ENCODE data around the gene CDH8.
"Not testable (repeated sequence)": the region's sequence is repeated elsewhere in the genome, so short reads cannot be mapped to it uniquely, and the experiment has no call there.

CDH8 gene

GRCh38 chr16:61834082-61834481 is 202.2 kb downstream of the CDH8 start:
- no peak for DNase-seq

GRCh38 chr16:61831351-61831917 is 204.8 kb downstream of the CDH8 start:
- no peak for DNase-seq

- DNase-seq = no peak
Observed at GRCh38 chr16:61829631-61830030, 206.6 kb downstream of the CDH8 start.

DNA sequence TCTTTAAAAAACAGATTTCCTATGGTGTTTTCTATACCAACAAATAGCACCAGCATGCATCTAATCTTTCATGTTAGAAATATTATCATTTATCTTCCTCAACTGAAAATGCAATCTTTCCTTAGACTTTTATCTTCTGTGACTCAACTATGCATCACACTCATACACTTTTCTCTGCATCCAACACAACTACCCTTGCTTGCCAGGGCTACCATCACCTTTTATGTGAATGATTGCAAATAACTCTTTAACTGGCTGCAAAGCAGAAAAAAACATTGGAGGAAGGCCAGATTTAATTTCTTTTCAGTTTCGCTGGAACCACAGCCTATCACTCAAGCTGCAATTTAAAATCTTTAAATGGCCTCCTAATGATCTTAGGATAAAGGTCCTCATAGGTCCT is 212.9 kb downstream of the CDH8 start:
- DNase-seq = no peak

GRCh38 chr16:61820820-61821219 is 215.4 kb downstream of the CDH8 start:
- DNase-seq = no peak

- no peak for DNase-seq
Observed at GRCh38 chr16:61820398-61820797, 215.8 kb downstream of the CDH8 start.

- DNase-seq = no peak
Observed at GRCh38 chr16:61818850-61819249, 217.4 kb downstream of the CDH8 start.

DNA sequence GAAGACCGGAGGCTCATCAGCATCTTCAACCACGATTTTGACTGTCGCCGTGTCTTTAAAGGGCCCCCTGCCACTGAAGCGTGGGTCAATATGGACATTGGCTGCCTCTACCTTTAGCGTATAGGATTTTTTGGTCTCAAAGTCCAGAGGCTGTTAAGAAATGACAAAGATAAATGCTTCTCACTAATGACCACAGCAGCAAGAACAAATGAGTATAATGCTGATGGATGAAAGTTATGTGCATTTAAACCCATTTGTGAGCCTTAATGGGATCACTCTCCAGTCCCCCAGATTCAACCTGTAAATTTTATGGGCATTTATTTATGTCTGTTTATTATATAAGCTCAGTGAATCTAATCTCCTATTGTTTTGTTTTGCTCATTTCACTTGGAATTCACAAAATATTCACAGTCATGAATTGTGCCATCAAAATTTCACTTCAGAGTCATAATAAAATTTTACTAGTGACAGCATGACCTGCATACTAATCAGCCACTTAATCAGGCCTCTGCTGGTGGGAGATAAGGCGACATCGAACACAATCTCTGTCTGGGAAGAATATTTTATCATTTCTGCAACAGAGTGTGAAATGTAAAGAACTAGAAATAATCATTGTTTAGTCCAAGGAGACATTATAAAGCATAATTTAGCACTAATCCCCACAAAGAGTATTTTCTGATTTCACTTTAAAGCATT is 218.5 kb downstream of the CDH8 start:
- DNase-seq = no peak

DNA sequence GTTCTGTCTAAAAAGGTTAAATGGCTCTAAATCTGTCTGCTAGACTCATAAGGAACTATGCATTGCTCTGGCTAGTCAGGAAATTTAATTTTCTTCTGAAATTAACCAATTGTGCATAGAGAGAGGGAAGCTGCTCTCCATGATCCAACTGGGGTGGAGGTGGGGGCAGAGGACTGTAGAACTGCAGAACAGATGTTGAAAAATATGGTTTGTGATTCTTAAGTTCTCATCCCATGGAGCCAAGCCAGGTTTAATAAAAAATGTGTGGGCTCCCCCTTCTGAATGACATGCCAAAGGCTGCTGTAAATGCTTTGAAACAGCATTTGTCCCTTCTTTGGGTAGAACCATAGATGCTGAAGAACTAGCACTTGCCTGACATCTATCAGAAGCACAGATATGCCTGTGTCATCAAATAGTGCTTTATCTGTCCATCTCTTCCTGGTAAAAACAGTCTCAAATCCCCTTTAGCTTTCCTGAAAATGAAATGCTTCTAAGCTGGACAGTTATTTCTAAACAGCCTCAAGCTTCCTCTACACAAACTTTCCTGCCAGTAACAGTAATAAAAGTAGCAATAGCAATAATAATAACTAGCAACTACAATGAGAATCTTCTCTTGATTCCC is 221.4 kb downstream of the CDH8 start:
- DNase-seq = no peak

GRCh38 chr16:61813339-61813738 is 222.9 kb downstream of the CDH8 start:
- DNase-seq = no peak

DNA sequence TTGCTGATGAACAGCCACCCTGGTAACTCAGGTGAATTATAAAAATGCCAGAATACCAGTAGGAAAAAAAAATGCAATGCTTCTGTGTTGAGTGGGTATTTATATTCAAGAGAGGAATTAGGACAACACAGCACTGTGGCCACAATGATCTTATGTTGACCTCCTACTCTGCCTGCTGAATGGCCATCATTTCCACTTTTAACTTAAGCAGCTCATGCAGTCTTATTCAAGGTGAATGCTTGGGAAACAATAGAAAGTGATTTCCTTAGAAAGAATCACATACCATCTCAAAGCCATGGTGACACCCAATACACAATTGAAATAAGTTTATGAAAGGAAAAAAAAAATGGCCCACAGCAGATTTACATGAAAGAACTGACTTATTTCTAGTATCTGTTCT is 224.0 kb downstream of the CDH8 start:
- DNase-seq = no peak

GRCh38 chr16:61807551-61807950 is 228.7 kb downstream of the CDH8 start:
- DNase-seq = no peak

DNA sequence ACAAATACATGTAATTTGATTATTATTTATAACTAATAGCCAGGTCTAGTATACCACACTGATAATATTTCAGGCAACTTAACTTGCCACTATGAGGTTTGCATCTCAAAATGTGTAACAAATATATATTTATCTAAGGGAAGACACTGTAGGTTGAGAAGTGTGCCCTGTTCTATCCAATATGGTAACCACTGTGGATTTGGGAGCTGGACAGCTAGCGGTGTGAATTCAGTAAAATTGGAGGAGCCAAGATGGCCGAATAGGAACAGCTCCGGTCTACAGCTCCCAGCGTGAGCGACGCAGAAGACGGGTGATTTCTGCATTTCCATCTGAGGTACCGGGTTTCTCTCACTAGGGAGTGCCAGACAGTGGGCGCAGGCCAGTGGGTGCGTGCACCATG is 235.0 kb downstream of the CDH8 start:
- not testable (repeated sequence) for DNase-seq

DNA sequence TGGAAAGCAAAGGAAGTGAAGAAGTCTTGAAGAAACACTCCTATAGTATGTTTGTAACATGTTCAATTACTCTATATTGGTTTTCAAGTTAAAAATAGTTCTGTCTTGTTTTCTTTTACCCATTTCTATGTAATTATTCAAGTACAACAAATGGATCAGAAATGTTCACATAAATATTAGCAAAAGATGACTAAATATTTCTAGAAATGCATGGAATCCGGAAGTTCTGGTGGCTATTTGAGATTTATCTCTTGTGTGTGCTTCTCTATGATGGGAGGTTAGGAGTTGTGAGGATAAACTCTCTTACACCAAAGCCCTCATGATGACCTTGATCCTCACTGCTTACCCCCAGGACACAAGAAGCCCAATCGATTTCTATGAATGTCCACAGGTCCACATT is 237.5 kb downstream of the CDH8 start:
- no peak for DNase-seq

GRCh38 chr16:61797961-61798507 is 238.2 kb downstream of the CDH8 start:
- DNase-seq = no peak

DNA sequence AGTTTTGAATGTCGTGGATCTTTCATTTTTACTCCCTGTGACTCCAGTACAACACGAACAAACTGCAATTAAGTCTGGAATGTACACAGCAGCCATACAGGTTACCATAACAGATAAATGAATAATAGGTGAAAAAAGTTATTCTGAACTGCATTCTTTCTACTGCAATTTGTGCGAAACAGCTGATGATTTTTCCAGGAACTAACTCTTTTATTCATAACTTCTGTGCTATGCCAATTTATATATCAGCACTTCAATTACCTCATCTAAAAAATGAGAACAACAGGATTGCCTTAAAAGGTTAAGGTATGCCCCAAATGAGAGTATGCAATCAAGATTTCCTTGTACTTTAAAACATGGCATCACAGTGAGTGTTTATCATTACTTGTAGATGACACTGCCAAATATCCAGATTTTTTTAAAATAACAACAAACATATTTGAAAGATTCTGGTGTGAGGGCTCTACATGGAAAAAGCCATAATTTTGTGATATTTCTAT is 238.9 kb downstream of the CDH8 start:
- DNase-seq = no peak

- no peak for DNase-seq
Observed at GRCh38 chr16:61792194-61792909, 243.9 kb downstream of the CDH8 start.

- DNase-seq = no peak
Observed at GRCh38 chr16:61791464-61791863, 244.8 kb downstream of the CDH8 start.

GRCh38 chr16:61781855-61782254 is 254.4 kb downstream of the CDH8 start:
- not testable (repeated sequence) for DNase-seq

- DNase-seq = no peak
Observed at GRCh38 chr16:61780161-61780560, 256.1 kb downstream of the CDH8 start.

GRCh38 chr16:61770301-61770700 is 265.9 kb downstream of the CDH8 start:
- no peak for DNase-seq

- DNase-seq = no peak
Observed at GRCh38 chr16:61763991-61764390, 272.2 kb downstream of the CDH8 start.

DNA sequence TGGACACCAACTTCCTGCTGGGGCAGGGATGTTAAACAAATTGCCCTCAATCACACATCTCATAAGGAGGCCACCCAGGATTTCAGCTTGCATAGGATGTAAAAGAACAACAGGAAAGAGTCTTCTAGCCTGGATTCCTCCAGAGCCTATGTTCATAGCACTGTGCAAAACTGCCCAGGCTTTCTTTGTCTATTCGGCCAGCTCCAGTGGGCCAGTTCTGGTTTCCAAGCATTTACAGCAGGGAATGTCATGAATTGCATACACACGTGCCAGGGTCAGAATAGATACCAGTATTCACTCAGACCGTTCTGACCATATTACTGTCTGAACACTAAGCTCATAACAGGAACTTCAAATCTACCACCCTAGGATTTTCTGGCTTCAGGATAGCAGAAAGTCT is 273.2 kb downstream of the CDH8 start:
- no peak for DNase-seq
